IPS DF 4.7 (cell line): ENCODE results near the gene NEUROG1.
"Not testable (repeated sequence)": the region's sequence is repeated elsewhere in the genome, so short reads cannot be mapped to it uniquely, and the experiment has no call there.

Source experiments
- DNase-seq: peaks from one replicate; pipeline ENCODE4 v3.0.0-alpha.2; 2013; ENCODE audit warnings: low spot score; ENCODE audit errors: extremely low read depth

NEUROG1 gene

GRCh38 chr5:135537745-135538144, 2.0 kb upstream of the NEUROG1 start:
- DNase-seq = no peak

- no peak for DNase-seq
Observed at GRCh38 chr5:135537271-135537670, 1.5 kb upstream of the NEUROG1 start.

- DNase-seq = no peak
Observed at GRCh38 chr5:135535420-135535819, 344 bp downstream of the NEUROG1 start.

GRCh38 chr5:135534609-135535419, 950 bp downstream of the NEUROG1 start:
- no peak for DNase-seq

- no peak for DNase-seq
Observed at GRCh38 chr5:135533794-135534193, 2.0 kb downstream of the NEUROG1 start.

GRCh38 chr5:135533334-135533733, 2.4 kb downstream of the NEUROG1 start:
- no peak for DNase-seq

GRCh38 chr5:135529576-135529975, 6.2 kb downstream of the NEUROG1 start:
- DNase-seq = not testable (repeated sequence)

- no peak for DNase-seq
Observed at GRCh38 chr5:135526924-135527323, 8.8 kb downstream of the NEUROG1 start.

- no peak for DNase-seq
Observed at GRCh38 chr5:135521964-135522363, 13.8 kb downstream of the NEUROG1 start.

- DNase-seq = no peak
Observed at GRCh38 chr5:135517631-135518030, 18.1 kb downstream of the NEUROG1 start.

- DNase-seq = no peak
Observed at GRCh38 chr5:135514116-135514515, 21.6 kb downstream of the NEUROG1 start.

- no peak for DNase-seq
Observed at GRCh38 chr5:135511761-135512575, 23.8 kb downstream of the NEUROG1 start.

- no peak for DNase-seq
Observed at GRCh38 chr5:135509995-135510394, 25.8 kb downstream of the NEUROG1 start.

GRCh38 chr5:135508496-135509005, 27.2 kb downstream of the NEUROG1 start:
- no peak for DNase-seq

- DNase-seq = no peak
Observed at GRCh38 chr5:135505973-135506372, 29.8 kb downstream of the NEUROG1 start.

GRCh38 chr5:135504376-135504775, 31.4 kb downstream of the NEUROG1 start:
- no peak for DNase-seq

GRCh38 chr5:135503871-135504270, 31.9 kb downstream of the NEUROG1 start:
- no peak for DNase-seq

- DNase-seq = no peak
Observed at GRCh38 chr5:135502836-135503520, 32.8 kb downstream of the NEUROG1 start.

- no peak for DNase-seq
Observed at GRCh38 chr5:135501965-135502364, 33.8 kb downstream of the NEUROG1 start.

- DNase-seq = no peak
Observed at GRCh38 chr5:135498637-135498995, 37.1 kb downstream of the NEUROG1 start.

- DNase-seq = no peak
Observed at GRCh38 chr5:135497971-135498636, 37.7 kb downstream of the NEUROG1 start.
